Measurements from ENCODE around the gene HNRNPUL1. TPM values are rescaled to one million over a fixed set of nuclear protein-coding genes. Genes with fewer than 3 reads are reported as not detected.

HNRNPUL1 gene
- total and polyA plus RNA-seq, 10 of the 15 experiments (the other 5 are each of a cell fraction or from before 2014, with no cell fraction given), result 11.1 to 276 (median 117) TPM

GRCh38 chr19:41239961-41240574, 24.1 kb upstream of the HNRNPUL1 start:
- RAD21 ChIA-PET (ENCODE audit: unreplicated experiment), result no interaction called here
- Histone ChIP-seq H4K20me1 (ENCODE audit: control insufficient read depth, insufficient read depth) (no peaks in the 10 kb centered on the region), H3K27me3 (replicated peaks in 1 of 2; ENCODE audit: control insufficient read depth in 2 of 2, insufficient read depth in 2 of 2, low read length in 1 of 2) (no peaks in the 10 kb centered on the region), H3K36me3 (ENCODE audit: control insufficient read depth in 2 of 2, insufficient read depth in 2 of 2, low read length in 1 of 2) (no peaks in the 10 kb centered on the region), H3K4me2 (ENCODE audit: control insufficient read depth, insufficient read depth) (no peak overlapping the region), H3K4me1 (ENCODE audit: control insufficient read depth, insufficient read depth, low read length) (no peaks in the 10 kb centered on the region), H3K4me3 (no peak overlapping the region), H3K9ac (ENCODE audit: control insufficient read depth, insufficient read depth, low read length) (no peak overlapping the region), H2AFZ (ENCODE audit: control insufficient read depth, low read depth, low read length) (no peak overlapping the region), H3K27ac (ENCODE audit: control insufficient read depth, insufficient read depth) (no peak overlapping the region), H3K9me3 (replicated peaks; ENCODE audit: control insufficient read depth, insufficient read depth, low read length) (no peaks in the 10 kb centered on the region), H3K79me2 (ENCODE audit: control insufficient read depth, insufficient read depth, low read length) (no peaks in the 10 kb centered on the region)
- FAIRE-seq (no peak), ATAC-seq (no peak), DNase-seq (ENCODE audit: low read depth, low spot score) (no peak)
- intact Hi-C loops (cut with micrococcal nuclease; ENCODE audit: unreplicated experiment) (no loop called here), in situ Hi-C loops (cut with MboI) (no loop called here)
- WGBS (ENCODE audit: insufficient coverage, insufficient replicate concordance, low lambda C conversion rate, missing lambda C conversion rate), result 4% methylated on average over 2 of the region's 2 CpGs
- TF ChIP-seq FOXK2 (IDR thresholded peaks at IDR 0.05), result no peak
- no peak for TF ChIP-seq EGR1 (IDR thresholded peaks at IDR 0.05; ENCODE audit: borderline replicate concordance in 1 of 2, low read depth in 2 of 2, low read length in 2 of 2)
- no peak for TF ChIP-seq ZBED1 (IDR thresholded peaks at IDR 0.05; ENCODE audit: borderline replicate concordance)
- SMC1A ChIA-PET (ENCODE audit: uncharacterized antibody, unreplicated experiment), result no interaction called here
- CTCF ChIA-PET, result interaction anchor here (0.7 kb wide), 1 partner anchor 36 kb away, joined by 3 read pairs; no protein-coding TSS in a partner anchor
- no TSS peak for BruUV-seq (replicated peaks)
- POLR2A ChIA-PET, result no interaction called here

- Histone ChIP-seq H3K27me3 (replicated peaks in 1 of 2; ENCODE audit: control insufficient read depth in 2 of 2, insufficient read depth in 2 of 2, low read length in 1 of 2) (no peaks in the 10 kb centered on the region), H3K9ac (ENCODE audit: control insufficient read depth, insufficient read depth, low read length) (no peak overlapping the region), H3K4me3 (no peak overlapping the region), H3K4me2 (ENCODE audit: control insufficient read depth, insufficient read depth) (no peak overlapping the region), H2AFZ (ENCODE audit: control insufficient read depth, low read depth, low read length) (no peak overlapping the region), H3K4me1 (ENCODE audit: control insufficient read depth, insufficient read depth, low read length) (no peaks in the 10 kb centered on the region), H4K20me1 (ENCODE audit: control insufficient read depth, insufficient read depth) (no peaks in the 10 kb centered on the region), H3K27ac (ENCODE audit: control insufficient read depth, insufficient read depth) (no peak overlapping the region), H3K36me3 (ENCODE audit: control insufficient read depth in 2 of 2, insufficient read depth in 2 of 2, low read length in 1 of 2) (no peaks in the 10 kb centered on the region), H3K79me2 (ENCODE audit: control insufficient read depth, insufficient read depth, low read length) (no peaks in the 10 kb centered on the region), H3K9me3 (replicated peaks; ENCODE audit: control insufficient read depth, insufficient read depth, low read length) (no peaks in the 10 kb centered on the region)
- ATAC-seq (no peak), FAIRE-seq (no peak), DNase-seq (ENCODE audit: low read depth, low spot score) (no peak)
- RAD21 ChIA-PET (ENCODE audit: unreplicated experiment), result interaction anchor here (0.7 kb wide), 1 partner anchor 438 kb away, joined by 4 read pairs; no protein-coding TSS in a partner anchor
- SMC1A ChIA-PET (ENCODE audit: uncharacterized antibody, unreplicated experiment), result no interaction called here
- in situ Hi-C loops (cut with MboI), result no loop called here
- intact Hi-C loops (cut with micrococcal nuclease; ENCODE audit: unreplicated experiment), result no loop called here
- WGBS (ENCODE audit: insufficient coverage, insufficient replicate concordance, low lambda C conversion rate, missing lambda C conversion rate), result 1% methylated on average over 5 of the region's 5 CpGs
- POLR2A ChIA-PET, result interaction anchor here (0.6 to 0.7 kb wide), 2 partner anchors 179 to 998 kb away, joined by 3 to 4 read pairs; no protein-coding TSS in a partner anchor
- BruUV-seq (replicated peaks), result no TSS peak
- CTCF ChIA-PET, result interaction anchor here (0.6 kb wide), 1 partner anchor 312 kb away, joined by 3 read pairs; no protein-coding TSS in a partner anchor
- TF ChIP-seq ZNF687 (IDR thresholded peaks at IDR 0.05), result no peak
- TF ChIP-seq SPI1 (IDR thresholded peaks at IDR 0.05; ENCODE audit: borderline replicate concordance, insufficient read depth, low read depth, low read length), result no peak
- TF ChIP-seq POLR2AphosphoS5 (IDR thresholded peaks at IDR 0.05; ENCODE audit: low read length), result no peak
- TF ChIP-seq EGR1 (IDR thresholded peaks at IDR 0.05; ENCODE audit: borderline replicate concordance in 1 of 2, low read depth in 2 of 2, low read length in 2 of 2), result no peak
- no peak for TF ChIP-seq TCF7 (IDR thresholded peaks at IDR 0.05; ENCODE audit: borderline replicate concordance)
- no peak for TF ChIP-seq CREM (IDR thresholded peaks at IDR 0.05; ENCODE audit: low read depth)
- TF ChIP-seq SMAD1 (IDR thresholded peaks at IDR 0.05; ENCODE audit: low read depth, partially characterized antibody), result no peak
- no peak for TF ChIP-seq POLR2AphosphoS2 (IDR thresholded peaks at IDR 0.05; ENCODE audit: low read depth, low read length)
- TF ChIP-seq BCL11A (IDR thresholded peaks at IDR 0.05; ENCODE audit: low read depth, low read length), result no peak
- no peak for TF ChIP-seq ESRRA (IDR thresholded peaks at IDR 0.05; ENCODE audit: low read length)
These were observed 22.3 kb upstream of the HNRNPUL1 start for GRCh38 chr19:41241859-41242258.
